Measurements from ENCODE around the gene ADCYAP1R1. TPM values are rescaled to one million over a fixed set of nuclear protein-coding genes. Genes with fewer than 3 reads are reported as not detected.

The ADCYAP1R1 gene
- total RNA-seq, 1 experiment from 2014 or later, result 8.9 TPM

- WGBS (ENCODE audit: extremely low coverage, insufficient read length, low lambda C conversion rate), result no CpG with 5 or more reads among the region's 5 CpGs
- no peak overlapping the region for H2BK15ac ChIP-seq (ENCODE audit: low read depth, low read length)
- Mint-ChIP-seq H3K27me3 (ENCODE audit: low read depth) (peaks cover 70% of the 10 kb centered on the region), H3K9me3 (no peaks in the 10 kb centered on the region; a peak in 1 of 5 replicates), H3K4me3 (peak overlapping the region in 1 of 2 experiments; percentile 87; a peak in 4 of 5 replicates), H3K4me1 (peaks cover 18 to 32% of the 10 kb centered on the region in 2 experiments), H3K36me3 (ENCODE audit: insufficient read depth in 1 of 3, low read depth in 3 of 3) (no peaks in the 10 kb centered on the region; a peak in 1 of 7 replicates), H3K27ac (no peak overlapping the region)
- no peak overlapping the region for H3K14ac ChIP-seq (ENCODE audit: insufficient read depth, low read length)
- H2BK20ac ChIP-seq (ENCODE audit: low read depth, low read length, poor library complexity, severe bottlenecking), result no peak overlapping the region
- H3K4ac ChIP-seq (ENCODE audit: low read depth, low read length), result no peak overlapping the region
- H4K5ac ChIP-seq (ENCODE audit: insufficient read length, low read depth, low read length), result no peak overlapping the region
- H2AFZ ChIP-seq (ENCODE audit: low read length), result no peak overlapping the region
- no peak for DNase-seq
- peaks cover 11% of the 10 kb centered on the region for H3K23me2 ChIP-seq (ENCODE audit: insufficient read length, low read depth, low read length, poor library complexity, severe bottlenecking)
- no peak overlapping the region for H4K91ac ChIP-seq (ENCODE audit: insufficient read length, low read depth, low read length)
- H2BK120ac ChIP-seq (ENCODE audit: low read depth, low read length, poor library complexity, severe bottlenecking), result no peak overlapping the region
- no peak overlapping the region for H3K56ac ChIP-seq (ENCODE audit: insufficient read length, low read depth, low read length)
- H4K20me1 ChIP-seq (ENCODE audit: control insufficient read depth, insufficient read depth, insufficient read length), result no peaks in the 10 kb centered on the region
- TF ChIP-seq CTCF (conservative IDR thresholded peaks at IDR 0.05), result no peak
- H4K8ac ChIP-seq (replicated peaks; ENCODE audit: insufficient read length, low read depth, low read length), result no peak overlapping the region
- no peak overlapping the region for H3K18ac ChIP-seq (ENCODE audit: insufficient read length, low read depth, low read length)
- no peak overlapping the region for H3T11ph ChIP-seq (ENCODE audit: low read length)
- H3K4me2 ChIP-seq (ENCODE audit: insufficient read depth, insufficient read length, low read length), result no peak overlapping the region
- H2BK5ac ChIP-seq (ENCODE audit: insufficient read length, low read length), result no peak overlapping the region
- no peak overlapping the region for H3K27ac ChIP-seq (ENCODE audit: insufficient read length, low read depth, low read length)
- H3K79me2 ChIP-seq (ENCODE audit: insufficient read depth, low read length), result no peaks in the 10 kb centered on the region
- no peak overlapping the region for H2AK5ac ChIP-seq (ENCODE audit: insufficient read length, low read length)
- no peak overlapping the region for H2BK12ac ChIP-seq (ENCODE audit: insufficient read length, low read depth, low read length)
- H3K9ac ChIP-seq (ENCODE audit: extremely low read depth, insufficient read length, low read length), result no peak overlapping the region
- H3K9me3 ChIP-seq (ENCODE audit: control insufficient read depth, low read depth, low read length), result no peaks in the 10 kb centered on the region
- peaks cover 10% of the 10 kb centered on the region; the same call in 1 of the 2 replicates for H3K27me3 ChIP-seq (ENCODE audit: insufficient read depth, low read length)
- H3K4me1 ChIP-seq (ENCODE audit: insufficient read depth, low read length), result no peaks in the 10 kb centered on the region
- H3K23ac ChIP-seq (ENCODE audit: insufficient read length, low read depth, low read length), result no peak overlapping the region
- H3K79me1 ChIP-seq (ENCODE audit: insufficient read depth, low read depth, low read length, poor library complexity, severe bottlenecking), result no peaks in the 10 kb centered on the region
These were observed 1.9 kb downstream of the ADCYAP1R1 start for GRCh38 chr7:31053986-31054385.
